Stimulated activated naive CD4-positive, alpha-beta T cell treated with Interleukin-2 at 50 U/mL for 16 hours (primary cell): ENCODE measurements around the gene GPATCH8.
"Not testable (repeated sequence)": the region's sequence is repeated elsewhere in the genome, so short reads cannot be mapped to it uniquely, and the experiment has no call there.

Source experiments
- DNase-seq: peaks from one replicate; lab custom pipeline; 2025; lab: John Stamatoyannopoulos, UW

The GPATCH8 gene

DNA sequence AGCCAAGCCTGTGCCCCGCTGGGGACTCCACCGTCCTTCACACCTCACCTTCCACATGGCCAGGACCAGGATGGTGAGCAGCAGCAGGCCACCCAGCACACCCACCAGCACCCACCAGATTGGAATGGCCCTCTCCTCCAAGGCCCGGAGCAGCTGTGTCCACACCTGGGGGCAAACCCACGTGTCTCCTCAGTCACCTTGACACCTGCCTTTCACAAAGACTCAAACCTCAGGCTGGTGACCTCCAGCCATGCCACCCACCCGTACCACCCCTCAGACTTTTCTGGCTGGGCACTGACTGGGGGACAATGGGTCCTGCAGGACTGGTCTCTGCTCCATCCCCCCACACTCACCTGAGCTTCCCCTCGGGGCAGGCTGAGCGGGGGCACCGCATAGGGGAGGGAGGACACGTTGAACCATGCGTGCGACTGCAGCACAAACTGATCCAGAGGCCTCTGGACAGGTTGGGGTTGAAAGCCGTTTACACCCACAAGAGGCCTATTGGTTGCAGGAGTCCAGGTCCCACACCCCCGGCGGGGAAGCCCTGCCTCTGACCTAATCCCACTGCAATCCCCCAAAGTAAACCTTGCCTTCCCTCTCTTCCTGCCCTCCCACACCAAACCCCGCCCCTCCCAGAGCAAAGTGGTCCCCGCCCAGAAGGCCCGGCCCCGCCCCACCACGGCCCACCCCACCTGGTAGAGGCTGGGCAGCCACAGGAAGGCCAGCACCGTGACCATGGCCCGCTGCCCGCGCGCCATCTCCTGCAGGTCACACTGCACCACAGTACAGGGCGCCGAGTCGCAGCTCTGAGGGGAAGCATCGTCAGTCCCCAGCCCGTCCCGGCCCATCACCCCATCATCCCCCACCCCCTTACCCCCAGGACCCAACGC, 128.7 kb downstream of the GPATCH8 start:
- no peak for DNase-seq

DNA sequence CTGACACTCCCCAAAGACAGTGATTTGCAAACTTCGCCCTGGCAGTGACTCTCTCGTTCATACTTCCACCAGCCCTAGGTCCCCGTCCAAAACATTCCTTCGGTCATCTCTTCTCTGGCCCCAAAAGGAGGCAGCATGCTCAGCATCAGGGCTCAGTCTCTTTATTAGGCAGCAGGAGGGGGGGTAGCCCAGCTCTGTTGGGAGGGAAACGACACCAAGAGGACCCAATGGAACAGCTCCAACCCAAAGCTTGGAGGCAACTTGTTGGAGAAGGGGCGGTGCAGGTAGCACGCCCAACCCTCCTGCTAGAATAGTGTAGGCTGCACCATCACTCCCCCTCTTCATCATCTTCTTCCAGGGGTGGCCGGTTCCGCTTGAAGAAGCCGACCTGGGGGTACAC, 131.2 kb downstream of the GPATCH8 start:
- no peak for DNase-seq

DNA sequence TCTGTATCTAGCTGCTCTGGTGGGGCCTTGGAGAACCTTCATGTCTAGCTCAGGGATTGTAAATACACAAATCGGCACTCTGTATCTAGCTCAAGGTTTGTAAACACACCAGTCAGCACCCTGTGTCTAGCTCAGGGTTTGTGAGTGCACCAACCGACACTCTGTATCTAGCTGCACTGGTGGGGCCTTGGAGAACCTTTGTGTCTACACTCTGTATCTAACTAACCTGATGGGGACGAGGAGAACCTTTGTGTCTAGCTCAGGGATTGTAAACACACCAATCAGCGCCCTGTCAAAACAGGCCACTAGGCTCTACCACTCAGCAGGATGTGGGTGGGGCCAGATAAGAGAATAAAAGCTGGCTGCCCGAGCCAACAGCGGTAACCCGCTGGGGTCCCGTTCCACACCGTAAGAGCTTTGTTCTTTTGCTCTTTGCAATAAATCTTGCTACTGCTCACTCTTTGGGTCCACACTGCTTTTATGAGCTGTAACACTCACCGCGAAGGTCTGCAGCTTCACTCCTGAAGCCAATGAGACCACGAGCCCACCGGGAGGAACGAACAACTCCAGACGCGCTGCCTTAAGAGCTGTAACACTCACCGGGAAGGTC, 133.7 kb downstream of the GPATCH8 start:
- DNase-seq: not testable (repeated sequence)

DNA sequence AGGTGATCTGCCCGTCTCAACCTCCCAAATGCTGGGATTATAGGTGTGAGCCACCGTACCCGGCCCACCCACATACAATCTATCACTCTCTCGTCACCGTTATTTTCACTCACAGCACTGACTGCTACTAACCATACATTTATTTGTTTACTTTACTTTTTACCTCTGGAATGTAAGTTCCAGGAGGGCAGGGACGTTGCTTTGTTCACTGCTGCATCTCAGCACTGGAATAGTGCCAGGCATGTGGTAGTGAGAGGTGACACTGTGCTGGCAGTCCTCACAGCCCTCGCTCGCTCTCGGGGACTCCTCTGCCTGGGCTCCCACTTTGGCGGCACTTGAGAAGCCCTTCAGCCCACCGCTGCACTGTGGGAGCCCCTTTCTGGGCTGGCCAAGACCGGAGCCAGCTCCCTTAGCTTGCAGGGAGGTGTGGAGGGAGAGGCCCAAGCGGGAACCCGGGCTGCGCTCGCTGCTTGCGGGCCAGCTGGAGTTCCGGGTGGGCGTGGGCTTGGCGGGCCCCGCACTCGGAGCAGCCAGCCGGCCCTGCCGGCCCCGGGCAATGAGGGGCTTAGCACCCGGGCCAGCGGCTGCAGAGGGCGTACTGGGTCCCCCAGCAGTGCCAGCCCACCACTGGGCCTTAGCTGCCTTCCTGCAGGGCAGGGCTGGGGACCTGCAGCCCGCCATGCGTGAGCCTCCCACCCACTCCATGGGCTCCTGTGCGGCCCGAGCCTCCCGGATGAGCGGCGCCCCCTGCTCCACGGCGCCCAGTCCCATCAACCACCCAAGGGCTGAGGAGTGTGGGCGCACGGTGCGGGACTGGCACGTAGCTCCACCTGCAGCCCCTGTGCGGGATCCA, 134.6 kb downstream of the GPATCH8 start:
- DNase-seq: not testable (repeated sequence)

DNA sequence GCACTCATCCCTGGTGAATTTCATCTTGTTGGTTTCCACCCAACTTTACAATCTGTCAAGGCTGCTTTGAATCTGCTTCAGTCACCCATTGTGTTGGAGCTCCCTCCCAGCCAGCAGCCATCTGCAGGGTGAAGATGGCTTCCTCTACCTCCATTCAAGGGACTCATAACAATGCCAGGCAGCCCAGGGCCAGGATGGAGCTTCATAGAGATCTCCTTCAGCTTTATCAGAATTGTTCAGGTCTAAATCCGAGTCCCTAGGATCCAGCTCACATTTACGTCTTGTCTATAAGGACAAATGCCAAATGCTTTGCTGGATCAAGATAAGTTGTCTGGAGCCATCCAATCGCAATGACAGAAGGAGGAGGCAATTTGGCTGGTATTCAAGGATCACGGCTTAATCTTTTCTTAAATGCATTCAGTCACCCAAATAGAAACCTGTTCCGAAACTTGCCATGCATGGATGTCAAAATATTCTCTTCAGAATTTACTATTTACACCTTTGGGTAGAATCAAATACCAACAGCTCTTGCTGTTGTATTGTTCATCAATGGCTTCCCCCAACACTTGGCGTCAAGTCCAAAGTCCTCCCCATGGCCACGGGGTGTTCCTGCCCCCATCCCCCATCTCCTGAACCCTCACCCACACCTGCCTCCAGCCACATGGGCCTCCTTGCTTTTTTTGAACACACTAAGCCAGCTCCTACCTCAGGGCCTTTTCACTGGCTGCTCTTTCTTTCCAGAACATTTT, 135.8 kb downstream of the GPATCH8 start:
- DNase-seq: no peak

DNA sequence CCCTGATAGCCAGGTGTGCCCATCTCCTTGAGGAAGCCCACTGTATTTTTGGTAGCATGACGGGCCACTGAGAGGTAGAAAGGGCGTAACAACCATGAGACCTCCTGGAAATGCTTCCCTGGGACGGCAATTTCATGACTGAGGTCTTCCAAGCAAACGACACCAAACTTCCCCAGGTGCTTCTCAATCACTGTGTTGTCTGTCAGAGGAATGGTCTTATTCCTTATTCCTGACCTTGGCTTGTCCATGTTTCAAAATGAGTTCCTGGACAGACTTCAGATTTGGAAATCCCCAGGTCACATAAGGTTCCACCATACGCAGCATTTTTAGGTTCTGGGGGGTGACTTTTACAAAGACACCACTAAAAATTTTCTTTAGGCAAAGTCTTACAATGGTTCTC, 138.2 kb downstream of the GPATCH8 start:
- not testable (repeated sequence) for DNase-seq

DNA sequence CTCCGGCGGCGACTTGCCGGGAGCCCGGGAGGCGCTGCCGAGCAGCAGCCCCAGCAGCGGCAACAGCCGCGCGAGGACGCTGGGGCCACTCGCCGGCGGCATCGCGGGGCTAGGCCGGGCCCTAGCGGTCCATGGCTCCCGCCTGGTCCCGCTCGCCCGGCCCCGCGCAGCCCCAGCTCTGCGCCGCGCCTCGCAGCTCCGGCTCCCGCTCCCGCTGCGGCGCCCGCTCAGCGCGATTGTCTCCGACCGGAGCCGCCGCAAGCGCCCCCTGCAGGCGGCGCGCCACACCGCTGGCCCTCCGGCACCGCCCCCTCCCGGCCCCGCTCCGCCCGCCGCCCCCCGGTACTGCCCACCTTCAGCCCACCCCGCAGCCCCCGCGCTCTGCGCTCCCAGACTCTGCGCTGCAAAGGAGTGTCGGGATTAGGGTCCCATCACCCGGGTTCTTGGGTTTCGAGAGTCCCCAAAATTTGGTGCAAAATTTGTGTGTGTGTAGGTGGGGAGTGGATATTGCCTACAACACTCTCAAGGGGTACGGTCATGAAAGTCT, 139.5 kb downstream of the GPATCH8 start, which contains the start of gene FAM171A2:
Gene FAM171A2, minus strand, starts transcription at position 241 of the 547 bp plus-strand sequence. Its CDS starts 139 bp downstream, at position 102.
- peak; percentile 41 for DNase-seq

DNA sequence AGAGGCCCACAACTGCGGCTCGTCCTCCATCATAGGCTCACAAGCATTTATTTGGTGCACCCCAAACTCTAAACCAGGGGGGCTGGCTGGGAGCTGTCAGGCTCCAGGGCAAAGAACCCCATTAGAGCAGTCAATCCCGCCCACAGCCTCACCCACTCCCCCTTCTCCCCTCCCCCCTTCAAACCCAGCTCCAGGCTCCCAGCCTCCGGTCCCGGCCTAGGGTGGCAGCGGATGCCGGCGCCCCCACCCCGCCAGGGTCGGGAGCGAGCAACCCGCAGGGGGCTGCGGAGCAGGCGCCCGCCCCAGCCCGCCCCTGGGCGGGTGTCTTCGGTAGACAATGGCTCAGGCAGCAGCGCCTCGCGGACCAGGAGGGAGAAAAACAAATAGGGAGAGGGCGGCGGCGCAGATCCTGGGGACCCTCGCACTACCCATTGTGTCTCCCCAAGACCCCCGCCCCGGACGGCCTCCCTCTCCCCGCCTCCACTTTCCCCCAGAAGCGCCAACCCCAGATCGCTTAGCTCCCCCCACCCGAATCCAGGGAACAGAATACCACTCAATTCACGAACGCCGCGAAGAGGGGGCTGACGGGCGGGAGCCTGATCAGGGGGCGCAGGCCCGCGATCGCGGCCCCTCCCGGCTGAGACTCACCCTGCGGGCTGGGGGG, 140.1 kb downstream of the GPATCH8 start:
- no peak for DNase-seq

DNA sequence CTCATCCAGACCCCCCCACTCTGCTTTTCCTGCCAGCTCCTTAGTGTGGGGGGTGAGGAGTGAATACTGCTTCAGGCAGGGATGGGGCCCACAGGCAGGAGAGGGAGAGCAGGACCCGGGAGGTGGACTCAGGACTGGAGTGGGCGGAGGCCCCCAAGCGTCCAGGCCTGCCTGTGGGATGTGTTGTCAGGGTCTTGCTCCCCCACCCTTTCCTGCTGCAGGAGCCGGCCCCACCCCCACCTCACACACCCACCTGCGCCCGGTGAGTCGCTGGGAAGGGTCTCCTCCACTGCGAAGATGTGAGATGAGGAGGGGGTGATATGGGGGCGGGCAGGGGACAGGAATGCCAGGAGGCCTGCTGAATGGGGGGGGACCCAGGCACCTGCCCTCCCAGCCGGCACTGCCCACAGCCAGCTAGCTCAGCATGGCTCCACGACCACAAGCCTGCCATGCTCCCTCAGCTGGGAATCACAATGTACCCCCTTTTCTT, 140.7 kb downstream of the GPATCH8 start:
- DNase-seq: no peak

DNA sequence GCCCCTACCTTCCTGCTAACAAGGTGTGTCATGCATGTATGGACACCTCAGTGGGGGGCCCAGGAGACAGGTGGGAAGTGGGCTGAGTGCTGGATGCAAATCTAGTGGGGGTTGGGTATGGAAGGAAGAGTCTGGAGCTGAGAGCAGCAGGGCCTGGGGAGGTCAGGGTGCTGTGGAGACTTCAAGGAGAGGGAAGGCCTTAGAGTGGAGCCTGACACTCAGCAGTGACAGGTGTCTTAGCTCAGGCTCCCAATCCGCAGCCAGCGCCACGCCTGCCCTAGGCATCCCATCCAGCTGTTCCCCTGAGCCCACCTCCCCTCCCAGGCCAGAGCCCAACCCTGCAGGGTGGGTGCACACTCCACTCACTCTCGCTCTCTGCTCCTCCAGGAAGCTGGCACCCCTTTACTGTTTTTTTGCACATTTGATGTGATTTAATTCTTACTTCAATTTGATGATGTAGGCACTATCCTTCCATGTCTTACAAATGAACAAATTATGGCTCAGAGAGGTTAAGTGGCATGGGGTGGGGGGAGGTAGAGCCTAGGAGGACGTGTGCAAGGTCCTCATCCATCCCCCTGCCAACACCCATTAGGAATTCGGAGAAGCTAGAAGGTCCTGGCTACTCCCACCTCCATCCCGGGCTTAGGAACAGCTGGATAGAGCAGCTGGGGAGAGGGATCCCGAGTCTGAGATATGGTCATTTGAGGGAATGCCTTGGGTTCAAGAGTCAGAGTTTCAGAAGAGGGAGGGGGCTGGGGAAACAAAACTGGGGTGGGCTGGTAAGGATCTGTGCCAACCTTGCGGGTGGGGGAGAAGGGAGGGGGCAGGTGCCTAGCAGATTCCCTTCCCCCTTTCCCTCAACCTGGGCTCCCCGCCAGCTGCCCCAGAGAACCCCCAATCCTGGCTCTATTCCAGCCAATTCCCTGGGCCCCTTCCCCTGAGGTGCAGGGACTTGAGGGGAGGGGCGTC, 141.6 kb downstream of the GPATCH8 start:
- no peak for DNase-seq

DNA sequence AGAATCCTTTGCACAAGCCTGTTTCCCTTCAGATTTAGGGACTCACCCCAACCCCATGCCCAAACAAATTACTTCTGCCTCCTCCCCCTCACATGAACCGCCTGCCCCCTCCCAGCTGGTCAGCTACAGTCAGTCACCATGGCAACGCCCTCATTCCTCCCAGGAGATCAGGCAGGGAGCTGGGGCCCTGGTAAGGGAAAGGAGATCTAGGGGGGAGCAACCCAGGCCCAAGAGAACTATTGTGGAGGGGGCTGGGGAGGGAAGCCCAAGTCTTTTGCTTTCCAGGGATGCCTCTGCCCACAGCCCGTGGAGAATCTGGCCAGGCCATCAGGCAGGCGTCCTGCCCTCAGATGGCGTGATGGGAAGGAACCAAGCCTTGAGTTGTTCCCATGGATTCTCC, 142.4 kb downstream of the GPATCH8 start:
- DNase-seq: no peak

DNA sequence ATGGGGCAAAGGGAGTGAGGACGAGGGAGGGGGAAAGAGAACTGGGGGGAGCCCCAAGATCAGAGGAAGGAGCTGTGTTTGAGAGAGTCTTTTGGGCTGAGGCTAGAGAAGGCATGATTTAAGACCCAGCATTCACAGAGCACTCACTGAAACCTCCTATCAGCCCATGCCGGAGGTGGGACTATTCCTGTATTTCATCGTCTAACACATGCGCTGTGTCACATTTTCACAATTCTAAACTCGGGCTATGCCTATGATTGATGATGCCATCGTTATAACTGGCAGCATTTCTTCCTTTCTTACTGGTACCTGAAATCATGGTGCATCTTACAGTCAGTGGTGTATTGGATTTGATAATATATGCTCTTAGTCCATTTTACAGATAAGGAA, 143.1 kb downstream of the GPATCH8 start:
- no peak for DNase-seq

DNA sequence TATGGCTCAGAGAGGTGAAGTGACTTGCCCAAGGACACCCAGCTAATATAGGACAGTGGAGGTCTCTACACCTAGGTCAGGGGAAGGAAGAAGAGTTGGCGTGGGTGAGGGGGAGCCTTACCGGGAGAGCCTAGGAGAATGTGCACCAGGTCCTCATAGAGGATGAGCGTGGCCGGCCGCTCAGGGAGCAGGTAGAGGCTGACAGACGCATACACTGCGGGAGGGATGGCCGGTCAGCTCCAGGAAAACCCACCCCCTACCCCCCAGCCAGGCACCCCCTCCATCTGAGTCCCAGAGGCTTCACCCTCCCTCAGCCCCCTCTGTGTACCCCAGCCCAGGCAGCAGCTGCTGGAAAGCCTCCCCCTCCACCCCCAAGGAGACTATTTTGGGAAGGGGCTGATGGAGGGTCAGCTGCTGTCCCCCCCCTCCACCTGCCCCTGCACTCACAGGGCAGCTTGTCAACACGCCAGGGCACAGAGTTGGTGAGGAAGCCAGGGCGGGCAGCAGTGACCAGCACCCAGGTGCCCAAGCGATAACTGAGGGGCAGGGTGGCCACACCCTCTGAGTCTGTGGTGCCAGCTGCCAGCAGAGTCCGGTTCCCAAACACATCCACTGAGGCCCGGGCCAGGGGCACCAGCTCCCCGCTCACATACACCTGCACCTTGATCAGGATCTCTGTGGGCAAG, 143.6 kb downstream of the GPATCH8 start:
- DNase-seq: no peak

DNA sequence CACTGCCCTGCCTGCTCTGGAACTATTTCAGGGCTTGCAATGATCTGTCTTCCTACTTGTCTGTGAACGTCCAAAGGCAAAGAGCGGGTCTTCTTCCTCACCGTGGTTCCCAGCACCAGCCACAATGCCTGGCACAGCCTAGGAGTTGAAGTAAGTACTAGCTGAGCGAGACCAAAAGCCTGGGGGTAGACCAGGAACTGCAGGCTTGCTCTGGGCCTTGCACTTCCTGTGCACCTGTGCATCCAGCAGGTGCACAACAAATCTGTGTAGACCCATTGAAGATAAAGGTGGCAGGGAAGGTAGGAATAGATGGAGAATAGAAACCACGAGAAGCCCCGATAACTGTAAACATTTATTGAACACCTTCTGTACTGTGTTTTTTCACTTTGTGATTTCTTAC, 144.2 kb downstream of the GPATCH8 start:
- DNase-seq: no peak

DNA sequence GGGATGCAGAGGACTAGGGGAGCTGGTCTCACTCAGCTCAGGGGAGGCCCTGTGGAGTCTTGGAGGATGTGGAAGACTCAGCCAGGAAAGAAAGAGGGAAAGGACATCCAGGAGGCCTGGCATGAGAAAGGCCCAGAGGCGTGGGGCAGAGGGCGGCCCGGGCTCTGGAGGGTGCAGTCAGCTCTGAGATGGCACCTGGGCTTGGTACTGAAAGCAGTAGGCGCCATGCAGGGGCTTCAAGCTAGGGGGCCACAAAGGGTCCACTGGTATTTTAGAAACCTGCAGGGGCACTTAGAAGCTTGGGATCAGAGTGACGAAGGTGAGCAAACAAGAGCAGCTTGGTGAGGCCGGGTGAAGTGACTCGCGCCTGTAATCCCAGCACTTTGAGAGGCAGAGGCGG, 145.1 kb downstream of the GPATCH8 start:
- no peak for DNase-seq

DNA sequence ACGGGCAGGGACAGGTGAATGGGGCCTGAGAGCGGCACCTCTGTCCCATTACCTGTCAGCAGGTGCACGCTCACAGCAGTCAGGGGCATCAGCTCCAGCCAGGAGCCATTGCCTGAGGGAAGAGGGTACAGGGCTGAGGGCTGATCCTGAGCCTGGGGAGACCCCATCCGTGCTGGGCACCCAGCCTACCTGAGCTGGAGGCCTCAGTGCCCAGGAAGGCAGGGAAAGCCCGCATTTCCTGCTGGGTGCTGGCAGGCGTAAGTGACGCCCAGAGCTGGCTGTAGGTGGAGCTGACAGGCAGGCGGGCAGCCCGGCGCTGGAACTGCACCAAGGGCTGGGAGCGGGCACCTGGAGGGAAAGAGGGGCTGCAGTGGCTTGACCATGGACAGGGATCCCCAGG, 147.0 kb downstream of the GPATCH8 start:
- no peak for DNase-seq

DNA sequence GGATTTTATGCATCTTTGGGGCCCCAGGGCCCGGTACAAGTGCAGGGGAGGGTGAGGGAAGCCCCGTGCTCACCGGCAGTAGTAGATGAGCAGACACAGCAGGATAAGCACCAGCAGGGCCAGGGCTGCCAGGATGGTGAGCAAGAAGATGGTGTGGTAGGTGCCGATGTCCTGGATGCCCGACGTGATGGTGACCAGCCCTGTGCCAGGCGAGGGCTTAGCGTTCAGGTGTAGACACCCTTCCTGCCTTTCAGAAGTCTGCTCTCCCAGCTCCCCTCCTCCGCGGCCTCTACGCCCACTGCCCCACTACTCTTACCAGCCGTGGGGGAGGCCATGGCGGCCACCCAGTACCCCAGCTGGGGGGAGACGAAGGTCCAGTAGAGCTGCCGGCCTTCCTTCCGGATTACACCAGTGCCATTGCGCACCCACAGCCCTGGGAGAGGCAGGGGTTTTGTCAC, 147.5 kb downstream of the GPATCH8 start:
- DNase-seq: no peak
